Activated T-helper 9 cell treated with anti-CD3 and anti-CD28 coated beads, Interleukin-2, amount 50 U/mL, for 16 hours (primary cell): ENCODE measurements around the gene SLC39A2.

Source experiments
- DNase-seq: peaks from one replicate; pipeline ENCODE4 v3.0.0-alpha.2; 2020; ENCODE audit warnings: low read depth

SLC39A2 gene

GRCh38 chr14:21047378-21047781 lies 48.3 kb downstream of the SLC39A2 start:
- no peak for DNase-seq

- no peak for DNase-seq
Measured at GRCh38 chr14:21048638-21049037, 49.5 kb downstream of the SLC39A2 start.

- no peak for DNase-seq
Measured at GRCh38 chr14:21049271-21049673, 50.2 kb downstream of the SLC39A2 start.

- no peak for DNase-seq
Measured at GRCh38 chr14:21050597-21050996, 51.5 kb downstream of the SLC39A2 start.
